Peyer's patch (tissue), 4 donors: Measurements from ENCODE around the gene MYZAP.

ENCODE experiments used
- POLR2A ChIP-seq, 2 donors: fragments of 450-650 bp; IDR thresholded peaks; one replicate each; pipeline ENCODE4 v1.5.1; 2017; ENCODE audit warnings: antibody characterized with exemption in 2 of 2, mild to moderate bottlenecking in 2 of 2, moderate library complexity in 2 of 2
- TF ChIP-seq, protein P1 (sequence below), 6 experiments: fragments of 450-650 bp in 4 of 6; fragments of 200-600 bp in 2 of 6; sonication (generic) in 1 of 6; IDR thresholded peaks; one replicate each; pipeline ENCODE4 v1.5.1; 2017 to 2019; ENCODE audit warnings: antibody characterized with exemption in 6 of 6, mild to moderate bottlenecking in 3 of 6, moderate library complexity in 1 of 6

DNA sequence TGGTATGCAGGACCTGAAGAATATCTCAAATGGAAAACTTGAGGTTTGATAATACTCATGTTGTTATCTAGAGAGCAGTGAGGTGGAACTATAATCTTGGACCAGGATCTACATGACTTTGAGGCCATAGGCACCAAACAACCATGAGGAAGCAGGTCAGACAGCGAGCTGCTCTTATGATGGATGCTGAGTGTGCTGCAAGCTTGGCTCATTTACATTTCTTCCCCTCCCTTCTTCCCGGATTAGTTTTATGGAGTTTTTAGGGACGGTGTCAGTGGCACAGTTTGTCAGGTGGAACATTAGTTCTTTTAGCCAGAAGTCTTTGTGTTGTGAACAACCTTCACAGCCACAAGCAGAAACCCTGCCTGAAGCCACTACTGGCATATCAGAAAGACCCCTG is 8.0 kb upstream of the MYZAP start:
- no peak for TF ChIP-seq POLR2A (IDR thresholded peaks at IDR 0.05)
- TF ChIP-seq, protein P1, sequence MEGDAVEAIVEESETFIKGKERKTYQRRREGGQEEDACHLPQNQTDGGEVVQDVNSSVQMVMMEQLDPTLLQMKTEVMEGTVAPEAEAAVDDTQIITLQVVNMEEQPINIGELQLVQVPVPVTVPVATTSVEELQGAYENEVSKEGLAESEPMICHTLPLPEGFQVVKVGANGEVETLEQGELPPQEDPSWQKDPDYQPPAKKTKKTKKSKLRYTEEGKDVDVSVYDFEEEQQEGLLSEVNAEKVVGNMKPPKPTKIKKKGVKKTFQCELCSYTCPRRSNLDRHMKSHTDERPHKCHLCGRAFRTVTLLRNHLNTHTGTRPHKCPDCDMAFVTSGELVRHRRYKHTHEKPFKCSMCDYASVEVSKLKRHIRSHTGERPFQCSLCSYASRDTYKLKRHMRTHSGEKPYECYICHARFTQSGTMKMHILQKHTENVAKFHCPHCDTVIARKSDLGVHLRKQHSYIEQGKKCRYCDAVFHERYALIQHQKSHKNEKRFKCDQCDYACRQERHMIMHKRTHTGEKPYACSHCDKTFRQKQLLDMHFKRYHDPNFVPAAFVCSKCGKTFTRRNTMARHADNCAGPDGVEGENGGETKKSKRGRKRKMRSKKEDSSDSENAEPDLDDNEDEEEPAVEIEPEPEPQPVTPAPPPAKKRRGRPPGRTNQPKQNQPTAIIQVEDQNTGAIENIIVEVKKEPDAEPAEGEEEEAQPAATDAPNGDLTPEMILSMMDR (IDR thresholded peaks at IDR 0.05), result no peak
